GM19463 (cell line): ENCODE data around the gene OR52R1.
A peak's percentile ranks its signal among the peaks of the same experiment; 100 is the strongest.
"Not testable (repeated sequence)": the region's sequence is repeated elsewhere in the genome, so short reads cannot be mapped to it uniquely, and the experiment has no call there.

Source experiments
- ATAC-seq: cut with Tn5 transposase; IDR thresholded peaks from one replicate; pipeline ENCODE4 v1.9.1; 2021; ENCODE audit warnings: mild to moderate bottlenecking, moderate library complexity; ENCODE audit not compliant: unreplicated experiment

OR52R1 gene

DNA sequence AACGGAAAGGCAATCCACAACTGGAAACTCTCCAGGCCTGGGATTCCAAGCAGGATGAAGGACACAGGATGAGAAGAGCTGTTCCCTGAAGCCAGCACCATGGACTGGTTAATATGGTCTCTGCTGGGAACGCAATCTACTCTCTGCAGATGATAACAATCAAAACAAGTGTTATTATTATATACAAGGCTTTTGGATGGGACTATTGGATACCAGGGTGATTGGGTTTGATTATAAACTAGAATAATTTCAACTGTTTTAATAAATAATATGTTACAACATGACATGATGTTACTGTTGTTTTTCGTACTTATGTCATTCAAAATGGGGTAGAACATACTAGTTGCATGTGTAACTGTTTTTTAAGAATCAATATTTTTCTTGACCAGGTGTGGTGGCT lies at the start of gene OR52R1:
Gene OR52R1, minus strand, starts transcription at position 101 of the 400 bp plus-strand sequence. Its CDS starts 0 bp downstream, at position 101.
- ATAC-seq, result no peak

DNA sequence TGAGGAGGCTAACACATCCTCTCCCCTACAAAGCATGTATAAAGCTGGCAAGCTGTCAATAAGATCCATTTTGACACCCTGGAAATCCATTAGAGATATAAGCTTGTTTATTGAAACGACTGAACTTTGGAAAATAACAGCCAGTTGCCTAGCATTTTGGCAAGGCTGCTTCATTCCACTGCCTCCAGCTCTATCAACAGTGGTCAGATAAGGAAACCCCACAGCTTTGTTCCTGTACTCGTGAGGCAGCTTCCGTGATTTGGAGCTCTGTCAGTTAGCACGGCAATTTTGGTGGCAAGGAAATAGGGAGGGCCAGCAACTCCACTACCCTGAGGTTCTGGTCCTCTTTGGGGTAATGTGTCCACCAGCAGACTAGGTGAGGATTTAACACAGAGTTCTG lies 46.9 kb upstream of the OR52R1 start:
- ATAC-seq, result no peak

DNA sequence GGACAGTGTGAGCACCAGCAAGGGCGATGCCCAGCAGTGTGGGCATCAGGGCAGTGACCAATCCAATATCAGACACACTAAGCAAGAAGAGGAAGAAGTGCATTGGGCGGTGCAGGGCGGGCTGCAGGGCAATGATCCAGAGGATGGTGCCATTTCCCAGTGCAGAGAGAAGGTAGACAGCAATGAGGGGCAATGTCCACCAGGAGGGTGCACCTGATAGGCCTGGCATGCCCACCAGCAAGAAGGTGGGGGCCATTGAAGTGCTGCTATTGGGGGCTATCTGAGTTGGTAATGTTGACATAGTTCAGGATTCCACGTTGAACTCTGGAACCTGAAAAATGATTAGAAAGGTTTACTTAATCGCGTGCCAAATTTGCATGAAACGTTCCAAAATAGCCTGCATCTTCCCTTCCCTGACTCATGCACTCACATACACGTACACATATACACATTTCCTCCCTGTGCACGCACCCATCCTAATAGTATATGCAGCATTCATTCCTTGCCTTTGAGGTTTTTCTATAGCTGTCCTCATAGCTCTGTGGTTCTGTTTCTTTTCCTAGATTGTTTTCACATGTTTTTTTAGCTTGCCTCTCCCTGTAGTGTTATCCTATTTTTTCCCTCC lies 44.8 kb upstream of the OR52R1 start, which contains the start of gene OR51S1:
Gene OR51S1, minus strand, starts transcription at position 301 of the 625 bp plus-strand sequence. Its CDS starts 0 bp downstream, at position 301.
- ATAC-seq, result no peak

DNA sequence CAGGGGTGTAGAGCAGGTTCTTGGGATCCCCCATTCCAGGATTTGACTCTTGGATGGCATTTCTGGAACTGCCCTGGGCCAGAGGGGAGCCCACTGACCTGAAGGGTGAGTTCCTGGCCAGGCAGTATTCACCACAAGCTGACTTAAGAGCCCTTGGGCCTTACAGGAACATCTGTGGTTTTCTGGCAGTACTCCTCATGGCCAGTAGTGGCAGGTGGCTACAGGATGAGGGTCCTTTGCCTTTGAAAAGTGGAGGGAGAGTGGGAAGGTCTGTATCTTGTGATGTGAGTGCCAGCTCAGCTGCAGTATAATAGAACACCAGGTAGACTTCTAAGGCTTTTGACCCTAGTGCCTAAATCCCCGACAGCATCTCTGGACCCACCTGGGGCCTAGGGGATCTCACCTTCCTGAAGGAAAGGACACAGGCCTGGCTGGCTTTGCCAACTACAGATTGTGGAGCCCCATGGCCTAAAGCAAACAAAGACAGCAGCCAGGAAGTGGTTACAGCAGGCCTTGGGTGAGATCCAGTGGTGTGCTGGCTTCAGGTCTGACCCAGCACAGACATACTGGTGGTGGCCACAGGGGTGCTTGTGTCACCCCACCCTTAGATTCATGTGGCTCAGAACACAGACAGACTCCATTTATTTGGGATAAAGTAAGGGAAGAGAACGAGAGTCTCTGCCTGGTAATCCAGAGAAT lies 35.8 kb upstream of the OR52R1 start:
- ATAC-seq, result no peak

DNA sequence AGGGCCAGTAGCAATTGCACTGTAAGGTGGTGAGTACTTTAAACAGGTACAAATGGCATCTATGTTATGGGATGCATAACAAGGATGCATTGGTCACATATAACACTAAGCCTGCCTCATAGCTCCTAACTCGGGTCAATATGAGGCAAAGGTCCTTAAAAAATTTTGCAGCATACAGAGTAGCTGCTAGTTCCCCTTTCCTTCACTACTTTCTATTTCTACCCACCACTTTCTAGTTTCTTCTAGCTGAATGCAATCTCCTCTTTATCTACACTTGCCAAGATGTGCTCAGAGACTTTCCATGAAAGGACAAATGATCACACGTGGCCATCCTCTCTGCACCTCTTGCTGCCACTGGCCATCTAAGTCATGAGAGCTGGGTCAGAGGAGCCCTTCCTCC lies 26.7 kb upstream of the OR52R1 start:
- no peak for ATAC-seq

DNA sequence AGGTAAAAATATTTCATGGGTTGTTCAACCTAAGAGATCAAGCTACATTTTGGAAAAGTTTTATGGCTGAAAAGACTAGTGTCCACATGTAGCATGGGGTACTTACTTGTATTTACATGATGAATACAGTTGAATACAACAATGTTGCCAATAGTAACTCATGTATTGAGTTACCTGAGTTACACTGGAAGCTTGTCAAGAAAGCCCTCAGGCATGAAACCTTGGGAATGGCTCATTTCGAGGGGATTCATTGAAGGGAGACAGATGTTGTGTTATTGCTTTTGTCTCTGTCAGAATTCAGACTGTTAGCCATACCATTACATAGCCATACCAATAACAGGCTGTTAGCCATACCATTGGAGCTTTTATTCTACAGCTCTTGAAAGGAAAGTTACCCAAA lies 26.2 kb upstream of the OR52R1 start:
- ATAC-seq, result no peak

DNA sequence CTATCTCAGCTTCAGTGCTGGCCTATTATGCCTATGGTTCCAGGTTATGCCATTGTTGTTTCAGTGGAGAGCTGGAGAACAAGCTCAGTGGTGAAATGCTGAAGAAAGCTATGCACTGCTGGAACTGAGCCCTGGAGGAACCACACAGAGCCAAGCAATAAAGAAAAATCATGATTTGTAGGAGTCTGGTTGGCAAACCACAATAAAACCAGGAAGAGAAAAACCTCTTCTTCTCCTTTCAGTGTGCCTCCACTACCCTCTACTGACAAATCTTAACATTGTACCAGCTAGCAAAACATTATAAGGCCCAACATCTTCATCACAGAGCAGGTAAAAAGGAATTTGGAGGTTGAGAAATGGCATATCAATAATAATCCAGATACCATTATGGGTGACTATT lies 22.2 kb upstream of the OR52R1 start:
- ATAC-seq, result no peak

DNA sequence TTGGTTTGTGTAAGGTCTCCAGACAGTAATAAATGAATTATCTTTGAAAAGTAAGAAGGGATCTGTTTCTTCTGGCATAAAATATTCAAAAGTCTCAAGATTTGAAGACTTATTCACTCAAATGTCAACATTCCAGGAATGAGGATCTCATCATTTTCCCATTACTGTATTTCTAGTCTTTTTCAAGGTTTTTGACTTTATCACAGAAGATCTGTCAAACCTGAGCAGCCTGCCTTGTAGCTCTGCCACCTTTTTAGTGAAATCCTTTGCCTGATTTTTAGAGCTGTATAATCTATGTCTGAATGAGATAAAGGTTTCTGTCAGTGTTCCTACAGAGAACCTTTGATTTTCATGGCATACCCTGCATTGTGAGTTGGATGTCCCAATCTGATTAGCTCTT lies 21.0 kb upstream of the OR52R1 start:
- ATAC-seq, result no peak

DNA sequence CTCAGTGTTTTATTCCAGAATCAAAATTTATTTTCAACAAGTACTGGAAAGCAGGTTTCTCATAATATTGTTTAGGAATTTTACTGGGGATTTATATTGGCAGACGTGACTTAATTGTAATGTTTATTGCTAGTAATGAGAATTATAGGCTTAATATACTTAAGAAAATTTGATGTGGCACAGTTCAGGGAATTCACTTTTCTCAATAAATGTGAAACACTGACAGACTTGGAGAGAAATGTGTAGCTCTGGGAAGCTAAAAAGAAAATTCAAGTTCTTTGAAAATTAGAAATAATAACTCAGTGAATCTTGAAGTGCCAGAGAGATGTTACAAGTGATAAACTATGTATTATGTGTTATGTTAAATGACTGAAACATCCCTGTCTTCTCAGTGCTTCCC lies 16.8 kb upstream of the OR52R1 start, which contains the start of gene OR51F2:
Gene OR51F2, plus strand, starts transcription at position 301 of the 400 bp plus-strand sequence. CDS start 101 bp downstream, outside the sequence.
- no peak for ATAC-seq

DNA sequence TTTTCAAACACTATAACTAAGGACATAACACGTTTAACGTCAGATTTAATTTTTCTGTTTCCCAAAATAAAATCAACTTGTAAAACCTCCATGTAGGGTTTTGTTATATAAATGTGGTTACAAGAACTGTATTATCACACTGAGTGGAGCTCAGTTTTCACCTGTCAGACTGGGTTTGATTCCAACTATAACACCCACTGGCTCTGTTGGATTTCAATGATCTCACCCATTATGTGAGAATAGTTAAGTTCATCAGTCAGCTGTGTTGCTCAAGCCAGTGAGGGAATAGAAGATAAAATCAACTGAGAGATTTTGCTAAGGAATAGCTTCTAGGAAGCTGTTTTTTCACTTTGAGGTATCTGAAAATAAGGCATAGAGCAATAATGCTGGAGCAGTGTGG lies 5.1 kb upstream of the OR52R1 start:
- ATAC-seq, result no peak

DNA sequence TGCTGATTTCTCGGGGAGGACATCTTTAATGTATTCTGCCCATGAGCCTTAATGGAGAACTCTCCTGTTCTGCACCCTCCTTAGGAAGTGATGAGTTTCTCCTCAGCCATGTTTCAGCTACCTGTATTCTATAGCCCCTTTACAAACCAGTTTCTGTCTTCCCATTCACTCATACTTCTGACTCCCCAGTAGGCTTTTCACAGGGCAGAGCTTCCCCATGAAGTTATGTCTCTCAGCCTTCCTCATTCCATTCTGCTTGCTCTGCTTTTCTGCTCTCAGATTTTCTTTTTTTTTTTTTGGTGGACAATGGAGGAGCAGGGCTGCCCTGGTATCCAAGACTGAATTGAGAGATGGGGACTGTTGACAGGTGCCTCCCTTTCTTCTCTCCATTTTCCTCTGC lies 4.3 kb upstream of the OR52R1 start:
- no peak for ATAC-seq

DNA sequence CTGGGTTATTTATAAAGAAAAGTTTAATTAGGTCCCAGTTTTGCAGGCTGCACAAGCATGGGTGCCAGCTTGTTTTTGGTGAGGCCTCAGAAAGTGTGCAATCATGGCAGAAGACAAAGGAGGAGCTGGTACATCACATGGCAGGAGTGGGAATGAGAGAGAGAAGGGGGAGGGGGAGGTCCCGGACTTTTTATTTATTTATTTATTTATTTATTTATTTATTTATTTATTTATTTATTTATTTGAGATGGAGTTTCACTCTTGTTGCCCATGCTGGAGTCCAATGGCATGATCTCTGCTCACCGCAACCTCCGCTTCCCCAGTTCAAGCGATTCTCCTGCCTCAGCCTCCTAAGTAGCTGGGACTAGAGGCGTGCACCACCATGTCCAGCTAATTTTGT lies 2.9 kb downstream of the OR52R1 start:
- not testable (repeated sequence) for ATAC-seq

DNA sequence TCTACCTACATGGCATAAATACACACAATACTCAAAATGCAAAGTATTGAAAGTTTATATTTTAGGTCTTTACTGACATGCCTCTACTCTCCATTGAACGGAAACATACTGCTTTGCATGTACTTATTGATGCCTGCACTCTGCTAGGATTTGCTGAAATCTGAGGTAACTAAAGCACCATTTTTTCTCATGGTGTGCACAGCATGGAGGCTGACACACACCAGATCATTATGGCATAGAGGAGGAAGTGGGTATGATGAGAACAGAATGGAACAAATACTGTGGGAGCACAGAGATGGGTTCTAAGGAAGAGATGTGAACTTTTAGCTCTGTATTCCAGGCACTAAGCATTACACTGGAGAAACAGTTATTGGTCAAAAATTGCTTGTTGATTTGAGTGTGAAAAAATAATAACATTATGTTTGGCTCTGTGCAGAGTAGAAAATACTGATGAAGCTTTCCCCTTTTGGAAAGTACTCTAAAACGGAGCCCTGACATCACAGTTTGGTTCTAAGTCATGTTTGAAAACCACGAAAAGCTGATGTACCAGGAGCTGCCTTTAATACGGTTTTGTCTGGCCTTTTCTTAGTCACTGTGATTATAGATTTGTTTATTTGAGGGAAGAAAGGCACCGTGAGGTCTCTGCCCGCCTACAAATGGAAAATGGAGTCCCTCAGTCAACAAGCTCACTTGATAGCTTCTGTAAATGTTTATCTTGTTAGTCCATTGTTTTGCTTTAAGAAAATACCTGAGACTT lies 5.6 kb downstream of the OR52R1 start:
- ATAC-seq, result no peak

DNA sequence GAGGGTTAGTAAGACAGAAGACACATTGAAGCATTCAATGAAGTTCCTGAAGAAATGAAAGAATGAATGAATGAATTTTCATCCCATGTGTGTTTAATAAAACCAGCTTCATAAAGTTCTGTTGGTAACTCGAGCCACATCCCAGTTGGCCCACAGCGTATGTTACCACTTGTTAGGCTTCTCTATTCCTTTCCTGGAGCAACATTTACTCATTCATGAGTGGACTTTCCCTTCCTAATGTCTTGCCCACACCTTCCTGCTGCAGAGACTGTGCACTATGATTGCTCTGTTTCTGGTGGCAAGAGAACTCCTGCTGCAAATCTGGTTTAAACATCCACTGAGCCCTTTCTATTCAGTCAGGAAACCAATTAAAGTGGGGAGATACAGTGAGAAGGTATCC lies 7.0 kb downstream of the OR52R1 start:
- ATAC-seq, result no peak

DNA sequence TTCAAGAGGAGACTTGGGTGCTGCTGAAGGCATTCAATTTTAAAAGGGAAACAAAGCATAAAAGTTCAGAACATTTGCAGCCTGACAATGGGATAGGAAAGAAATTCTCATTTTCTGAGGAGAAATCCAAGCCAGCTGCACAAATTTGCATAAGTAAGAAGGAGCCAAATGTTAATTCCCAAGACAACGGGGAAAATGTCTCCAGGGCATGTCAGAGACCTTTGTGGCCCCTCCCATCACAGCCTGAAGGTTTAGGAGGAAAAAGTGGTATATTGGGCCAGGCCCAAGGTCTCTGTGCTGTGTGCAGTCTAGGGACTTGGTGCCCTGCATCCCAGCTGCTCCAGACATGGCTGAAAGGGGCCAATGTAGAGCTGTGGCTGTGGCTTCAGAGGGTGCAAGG lies 21.7 kb downstream of the OR52R1 start:
- ATAC-seq, result no peak

DNA sequence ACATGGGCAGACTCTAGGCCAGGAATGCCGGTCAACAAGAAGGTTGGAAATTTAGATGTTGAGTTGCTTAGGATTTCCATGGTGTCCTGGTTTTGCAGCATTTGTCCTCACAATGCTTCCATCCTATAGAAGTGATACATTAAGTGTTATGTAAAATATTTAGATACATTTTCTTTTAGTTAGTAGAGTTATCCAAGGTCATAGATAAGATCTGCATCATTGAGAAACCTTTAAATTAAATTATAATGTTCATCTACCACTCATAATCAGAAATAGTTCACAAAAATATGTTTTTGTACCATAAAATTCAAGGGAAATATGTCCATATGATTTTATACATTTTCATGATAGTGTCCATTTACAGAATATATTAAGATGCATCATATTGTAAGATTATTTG lies 34.3 kb downstream of the OR52R1 start, which contains the start of gene OR51F1:
Gene OR51F1, minus strand, starts transcription at position 101 of the 400 bp plus-strand sequence. Its CDS starts 0 bp downstream, at position 101.
- no peak for ATAC-seq

DNA sequence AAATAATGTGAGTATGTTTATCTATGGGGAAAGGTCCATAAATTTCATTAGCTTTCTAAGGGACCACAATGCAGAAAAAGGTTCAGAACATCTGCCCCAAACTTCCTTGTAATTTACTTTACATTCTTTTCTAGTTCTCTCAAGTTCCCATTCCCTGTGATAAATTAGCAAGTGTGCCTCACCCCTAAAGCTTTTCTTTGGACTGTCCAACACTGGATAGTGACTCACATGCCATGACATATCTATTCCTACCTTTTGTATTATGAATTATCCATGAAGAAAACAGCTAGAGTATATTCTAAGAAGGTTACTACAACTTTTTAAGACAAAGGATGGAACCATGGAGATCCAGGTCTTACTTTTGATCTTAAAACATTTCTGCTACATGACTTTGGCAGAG lies 36.1 kb downstream of the OR52R1 start:
- no peak for ATAC-seq

DNA sequence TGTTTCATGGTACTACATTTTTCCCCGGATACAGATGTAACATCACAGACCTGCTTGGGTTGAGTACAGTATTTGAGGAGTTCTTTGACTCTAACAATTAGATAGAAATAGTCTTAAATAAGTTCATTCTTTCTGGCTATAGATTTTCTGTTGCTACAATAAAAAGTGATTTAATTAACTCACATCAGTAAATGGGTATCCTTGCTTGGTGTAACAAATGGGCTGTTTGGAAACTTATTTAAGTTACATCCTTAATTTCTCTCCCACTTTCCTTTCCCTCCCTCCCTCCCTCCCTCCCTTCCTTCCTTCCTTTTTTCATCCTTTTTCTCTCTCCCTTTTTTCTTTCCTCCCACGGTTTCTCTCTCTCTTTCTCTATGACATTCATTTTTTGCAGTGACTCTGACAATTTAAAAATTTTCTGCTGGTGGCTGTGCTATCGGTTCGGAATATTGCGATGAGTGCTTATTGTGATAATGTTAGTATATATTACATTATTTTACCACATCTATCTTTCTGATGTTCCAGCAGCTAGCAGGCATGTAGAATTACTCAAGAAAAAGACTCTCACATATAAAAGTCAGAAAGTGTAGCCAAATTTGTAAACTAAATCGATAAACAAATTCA lies 37.6 kb downstream of the OR52R1 start:
- no peak for ATAC-seq

DNA sequence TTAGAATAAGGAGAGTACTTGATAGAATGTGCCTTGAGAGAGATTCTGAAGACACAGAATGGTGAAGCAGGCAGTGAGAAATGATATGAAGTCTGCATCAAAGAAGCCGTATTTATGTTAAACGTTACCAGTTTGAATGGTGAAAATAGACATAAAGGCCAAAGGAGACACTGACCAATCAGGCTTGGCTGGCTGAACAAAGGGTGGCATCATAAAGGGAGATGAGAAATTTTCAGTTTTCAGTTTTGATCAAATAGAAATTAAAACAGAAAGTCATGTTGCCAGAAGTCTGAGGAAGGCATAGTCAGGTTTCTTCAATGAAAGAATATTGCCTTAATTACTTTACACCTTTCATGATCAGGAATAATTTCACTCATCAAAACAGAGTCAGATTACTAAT lies 41.1 kb downstream of the OR52R1 start:
- ATAC-seq, result peak; percentile 68
